HTR-8/SVneo (cell line): Measurements from ENCODE around the gene FGGY.
"Not testable (repeated sequence)": the region's sequence is repeated elsewhere in the genome, so short reads cannot be mapped to it uniquely, and the experiment has no call there.

Experiments
- DNase-seq: peaks from one replicate; pipeline ENCODE4 v3.0.0; 2011; ENCODE audit warnings: low spot score, mixed read lengths; ENCODE audit not compliant: insufficient read length
- FAIRE-seq: peaks from 2 replicates; lab custom pipeline; 2011; peaks lifted over from hg19 to GRCh38; lab: Jason Lieb, UNC

FGGY gene

GRCh38 chr1:59522925-59523505 is 226.1 kb downstream of the FGGY start:
- FAIRE-seq = no peak
- no peak for DNase-seq

DNA sequence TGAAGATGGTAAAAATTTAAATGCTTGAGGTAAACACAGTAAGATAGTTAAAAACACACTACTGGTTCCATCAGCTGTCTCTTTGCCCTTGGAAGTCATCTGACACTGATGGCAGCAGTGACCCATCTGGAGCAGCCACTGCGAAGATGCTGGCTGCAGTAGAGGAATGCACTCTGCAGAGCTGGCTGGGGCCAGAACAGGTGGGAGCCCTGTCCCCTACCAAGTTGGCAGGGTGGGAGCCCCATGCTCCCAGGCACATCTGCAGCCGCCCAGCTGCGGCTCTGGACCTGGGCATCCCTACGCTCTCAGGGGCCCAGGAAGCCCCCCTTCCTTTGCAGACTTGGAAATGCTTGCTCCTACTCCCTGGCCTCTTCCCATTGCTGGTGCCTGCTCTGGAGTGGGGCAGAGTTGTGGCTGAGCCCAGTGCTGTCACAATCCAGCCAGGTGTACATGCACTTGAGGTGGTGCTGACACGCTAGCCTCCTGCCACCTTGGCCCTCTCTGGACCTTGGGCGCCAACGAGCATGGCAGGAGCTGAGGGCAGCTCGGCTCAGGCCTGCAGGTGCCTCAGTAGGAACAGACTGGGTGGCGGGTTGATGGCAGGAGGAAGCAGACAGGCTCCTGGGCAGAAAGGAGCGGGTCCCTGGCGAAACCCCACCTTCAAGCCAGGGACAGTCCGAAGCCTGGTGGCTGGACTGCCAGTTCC is 227.0 kb downstream of the FGGY start:
- DNase-seq = no peak
- no peak for FAIRE-seq

GRCh38 chr1:59526240-59526639 is 229.3 kb downstream of the FGGY start:
- no peak for DNase-seq
- no peak for FAIRE-seq

DNA sequence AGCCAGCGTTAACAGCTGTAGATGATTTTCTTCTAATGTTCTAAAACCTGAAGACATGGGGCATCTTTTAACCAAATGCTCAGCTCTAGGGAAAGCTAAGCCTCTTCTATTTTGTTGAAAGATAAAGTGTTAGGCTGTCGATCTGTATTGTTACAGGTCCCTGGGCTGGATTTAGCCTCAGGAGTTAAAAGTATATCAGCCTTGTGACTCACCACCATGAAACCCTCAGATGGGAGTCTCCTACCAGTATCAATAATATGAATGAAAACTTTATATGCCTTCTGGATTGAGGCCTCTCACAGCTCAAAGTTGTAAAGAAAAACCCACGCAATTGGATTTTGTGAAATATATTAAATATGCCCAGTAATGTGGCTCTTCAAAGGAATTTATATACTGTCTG is 231.6 kb downstream of the FGGY start:
- FAIRE-seq = no peak
- DNase-seq = no peak

GRCh38 chr1:59528900-59529299 is 232.0 kb downstream of the FGGY start:
- FAIRE-seq (no peak), DNase-seq (no peak)

GRCh38 chr1:59530119-59530518 is 233.2 kb downstream of the FGGY start:
- no peak for DNase-seq
- no peak for FAIRE-seq

- DNase-seq = no peak
- no peak for FAIRE-seq
These were observed 235.2 kb downstream of the FGGY start for GRCh38 chr1:59532102-59532501.

DNA sequence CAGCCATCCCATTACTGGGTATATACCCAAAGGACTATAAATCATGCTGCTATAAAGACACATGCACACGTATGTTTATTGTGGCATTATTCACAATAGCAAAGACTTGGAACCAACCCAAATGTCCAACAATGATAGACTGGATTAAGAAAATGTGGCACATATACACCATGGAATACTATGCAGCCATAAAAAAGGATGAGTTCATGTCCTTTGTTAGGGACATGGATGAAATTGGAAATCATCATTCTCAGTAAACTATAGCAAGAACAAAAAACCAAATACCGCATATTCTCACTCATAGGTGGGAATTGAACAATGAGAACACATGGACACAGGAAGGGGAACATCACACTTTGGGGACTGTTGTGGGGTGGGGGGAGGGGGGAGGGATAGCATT is 241.6 kb downstream of the FGGY start:
- DNase-seq, FAIRE-seq: not testable (repeated sequence)

GRCh38 chr1:59539961-59540681 is 243.2 kb downstream of the FGGY start:
- DNase-seq (no peak), FAIRE-seq (no peak)

DNA sequence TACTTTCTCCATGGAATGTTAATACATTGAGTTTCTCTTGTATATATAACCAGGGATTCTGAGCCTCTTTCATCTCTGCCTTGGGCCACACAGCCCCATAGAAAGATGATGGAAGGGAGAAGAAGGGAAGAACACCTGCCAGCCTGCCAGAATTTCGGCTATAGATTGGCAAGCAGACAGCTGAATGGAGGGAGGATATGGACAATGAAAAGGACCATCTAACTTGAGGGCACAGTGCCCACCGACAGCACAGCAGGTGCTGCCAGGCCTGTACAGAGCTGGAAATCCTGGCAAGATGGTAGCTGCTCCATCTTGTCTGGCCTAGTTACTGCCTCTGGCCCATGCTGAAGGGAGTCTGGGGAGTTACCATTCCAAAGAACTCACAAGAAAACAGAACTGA is 244.3 kb downstream of the FGGY start:
- DNase-seq = no peak
- no peak for FAIRE-seq

DNA sequence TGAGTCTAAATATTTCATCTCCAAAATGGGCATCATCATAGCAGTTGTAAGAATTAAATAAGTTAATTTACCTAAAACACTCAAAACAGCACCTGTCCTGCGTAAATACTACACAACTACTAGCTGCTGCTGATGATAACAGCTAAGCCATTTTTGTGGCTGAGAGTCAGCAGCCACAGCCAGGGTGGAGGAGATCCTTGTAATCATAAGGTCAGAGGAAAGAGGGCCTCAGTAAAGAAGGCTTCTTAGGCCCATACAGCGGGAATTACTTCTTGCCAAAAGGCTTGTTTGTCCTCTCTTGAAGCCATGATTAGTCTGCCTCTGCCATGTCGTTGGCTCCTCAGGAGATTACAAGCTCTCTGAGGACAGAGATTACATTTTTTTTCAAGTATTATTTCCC is 245.0 kb downstream of the FGGY start:
- FAIRE-seq (no peak), DNase-seq (no peak)

DNA sequence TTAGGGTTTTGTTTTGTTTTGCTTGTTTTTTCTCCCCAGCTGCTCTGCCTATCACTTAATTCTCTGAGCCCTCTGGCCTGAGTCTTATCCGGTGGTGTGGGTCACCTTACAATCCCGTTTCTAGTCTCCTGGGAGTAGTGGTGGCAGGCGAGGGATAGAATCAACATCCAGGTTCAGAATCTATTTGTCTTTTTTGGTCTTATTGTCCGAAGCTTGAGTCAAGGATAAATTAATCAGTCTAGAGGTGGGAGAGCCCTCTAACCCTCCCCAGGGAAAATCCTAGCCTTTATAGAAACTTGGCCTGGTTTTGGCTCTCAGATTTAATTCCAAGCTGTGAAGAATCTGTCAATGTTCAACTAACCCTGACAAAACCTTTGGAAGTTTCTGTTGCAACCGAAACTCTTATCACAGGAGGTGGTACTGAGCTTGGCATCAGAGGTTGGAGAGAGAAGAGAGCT is 246.3 kb downstream of the FGGY start:
- no peak for DNase-seq
- FAIRE-seq = no peak

DNA sequence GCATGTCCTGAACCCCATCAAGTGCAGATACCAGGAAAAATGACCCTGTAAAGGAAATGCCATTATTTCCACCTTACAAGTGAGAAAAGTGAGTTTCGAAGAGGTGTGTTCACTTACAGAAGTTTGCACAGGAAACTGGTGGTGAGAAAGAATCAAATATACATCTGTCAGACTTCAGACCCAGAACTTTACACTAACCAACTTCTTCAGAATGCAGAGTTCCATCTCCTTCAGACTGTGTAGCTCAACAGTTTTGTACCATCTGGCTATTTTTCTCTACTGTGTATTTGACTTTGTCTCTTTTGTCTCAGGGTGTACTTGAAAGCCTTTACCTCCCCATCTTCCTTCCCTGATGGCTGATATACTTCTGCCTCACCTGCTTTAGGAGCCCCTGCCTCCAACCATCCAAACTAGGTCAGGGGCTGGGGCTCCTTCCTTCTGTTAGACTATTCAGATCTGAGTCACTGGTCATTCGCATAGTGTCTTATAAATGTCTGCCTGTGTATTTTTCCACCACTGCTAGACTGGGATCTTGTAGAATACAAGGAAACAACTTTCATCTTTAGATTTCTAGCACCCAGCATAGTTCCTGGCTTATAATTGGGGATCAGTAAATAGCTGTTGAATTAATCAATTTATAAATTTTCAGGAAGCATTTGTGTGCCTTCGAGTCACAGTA is 247.9 kb downstream of the FGGY start:
- no peak for DNase-seq
- FAIRE-seq = no peak

- DNase-seq = no peak
- no peak for FAIRE-seq
These were observed 248.9 kb downstream of the FGGY start for GRCh38 chr1:59545830-59546229.

- DNase-seq (no peak), FAIRE-seq (no peak)
These were observed 252.4 kb downstream of the FGGY start for GRCh38 chr1:59549066-59549837.

GRCh38 chr1:59549903-59550302 is 253.0 kb downstream of the FGGY start:
- FAIRE-seq (no peak), DNase-seq (no peak)

DNA sequence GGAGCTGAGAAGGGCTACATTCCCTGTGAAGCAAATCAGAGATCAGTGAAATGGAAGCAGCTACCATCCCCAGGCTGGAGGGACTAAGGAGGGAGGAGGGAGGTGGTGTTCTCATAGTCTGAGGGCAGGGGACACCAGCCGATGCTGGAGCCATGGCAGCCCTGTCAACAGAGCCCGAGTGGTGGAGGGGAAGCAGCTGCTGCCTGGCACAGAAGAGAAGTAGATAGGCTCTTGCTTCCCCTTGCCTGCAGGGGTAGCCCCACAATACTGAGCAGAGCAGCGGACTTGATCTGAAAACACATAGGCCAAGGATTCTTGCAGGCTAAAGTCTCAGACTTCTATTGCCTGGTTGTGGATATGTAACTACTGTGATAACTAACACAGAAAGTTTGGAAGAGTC is 255.1 kb downstream of the FGGY start:
- no peak for FAIRE-seq

DNA sequence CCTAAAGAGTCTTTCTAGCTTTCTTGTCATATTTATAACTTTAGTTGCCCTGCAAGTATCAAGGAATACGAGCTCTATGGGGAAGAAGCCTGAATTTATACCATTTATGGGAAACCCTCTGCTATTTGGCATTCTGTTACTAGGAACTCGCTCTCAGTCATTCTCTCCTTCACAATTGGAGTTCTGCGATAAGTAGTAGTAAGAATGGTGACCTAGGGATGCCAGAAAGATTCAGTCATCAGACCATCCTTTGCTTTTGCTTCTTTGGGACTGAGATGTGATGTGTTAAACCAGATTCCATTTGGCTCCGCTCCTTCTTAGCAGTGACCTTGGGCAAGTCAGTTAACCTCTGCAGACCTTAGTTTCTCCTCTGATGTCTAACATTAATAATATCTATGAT is 256.5 kb downstream of the FGGY start:
- DNase-seq (no peak), FAIRE-seq (no peak)

More for the DNA sequence above, 255.1 kb downstream of the FGGY start:
- no peak for DNase-seq

DNA sequence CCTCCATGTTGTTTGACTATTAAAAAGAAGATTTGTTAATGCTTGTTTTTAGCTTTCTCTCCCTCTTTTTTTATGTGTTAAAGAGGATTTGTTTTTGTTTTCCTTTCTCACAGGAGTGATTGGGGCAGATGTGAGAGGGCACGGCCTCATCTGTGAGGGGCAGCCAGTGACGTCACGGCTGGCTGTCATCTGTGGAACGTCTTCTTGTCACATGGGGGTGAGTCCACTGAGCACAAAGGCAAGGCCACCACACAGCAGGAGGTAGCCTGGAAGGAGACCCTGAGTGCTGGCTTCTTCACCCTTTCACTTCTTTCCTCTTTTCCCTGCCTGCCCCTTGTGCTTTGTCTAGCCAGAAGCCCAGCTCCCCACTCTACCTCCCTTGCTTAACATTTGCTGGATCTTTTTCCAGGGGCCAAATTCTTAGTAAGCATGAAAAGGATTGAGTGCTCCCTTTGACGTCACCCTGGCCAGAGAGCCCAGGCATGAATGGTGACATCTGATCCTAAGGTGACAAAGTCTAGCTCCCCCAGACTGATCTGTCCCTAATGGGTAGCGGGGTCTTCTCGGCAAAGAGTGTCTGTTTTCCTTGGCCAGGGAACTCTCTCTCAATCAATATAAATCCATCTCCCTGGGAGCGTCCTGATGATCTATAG is 257.2 kb downstream of the FGGY start:
- DNase-seq = no peak
- FAIRE-seq = no peak

DNA sequence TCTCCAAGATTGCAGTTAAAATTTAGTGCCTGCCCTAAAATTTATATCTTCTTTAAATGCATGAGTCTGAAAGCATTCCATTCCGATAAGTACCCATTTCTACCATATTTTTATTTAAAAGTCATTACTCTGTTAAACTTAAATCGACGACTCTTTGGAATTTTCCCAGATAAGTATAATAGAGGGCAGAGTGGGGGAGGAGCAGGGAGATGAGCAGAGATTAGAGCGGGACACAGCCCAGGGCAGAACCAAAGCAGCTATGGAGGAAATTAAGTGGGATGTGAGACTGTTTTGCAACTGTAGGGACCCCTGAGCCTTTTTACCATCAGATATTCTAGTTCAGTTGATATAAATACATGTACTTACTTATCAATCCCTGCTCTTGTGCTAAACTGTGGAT is 257.9 kb downstream of the FGGY start:
- no peak for FAIRE-seq
- no peak for DNase-seq
